ENCODE data around the gene TK2.

The TK2 gene

DNA sequence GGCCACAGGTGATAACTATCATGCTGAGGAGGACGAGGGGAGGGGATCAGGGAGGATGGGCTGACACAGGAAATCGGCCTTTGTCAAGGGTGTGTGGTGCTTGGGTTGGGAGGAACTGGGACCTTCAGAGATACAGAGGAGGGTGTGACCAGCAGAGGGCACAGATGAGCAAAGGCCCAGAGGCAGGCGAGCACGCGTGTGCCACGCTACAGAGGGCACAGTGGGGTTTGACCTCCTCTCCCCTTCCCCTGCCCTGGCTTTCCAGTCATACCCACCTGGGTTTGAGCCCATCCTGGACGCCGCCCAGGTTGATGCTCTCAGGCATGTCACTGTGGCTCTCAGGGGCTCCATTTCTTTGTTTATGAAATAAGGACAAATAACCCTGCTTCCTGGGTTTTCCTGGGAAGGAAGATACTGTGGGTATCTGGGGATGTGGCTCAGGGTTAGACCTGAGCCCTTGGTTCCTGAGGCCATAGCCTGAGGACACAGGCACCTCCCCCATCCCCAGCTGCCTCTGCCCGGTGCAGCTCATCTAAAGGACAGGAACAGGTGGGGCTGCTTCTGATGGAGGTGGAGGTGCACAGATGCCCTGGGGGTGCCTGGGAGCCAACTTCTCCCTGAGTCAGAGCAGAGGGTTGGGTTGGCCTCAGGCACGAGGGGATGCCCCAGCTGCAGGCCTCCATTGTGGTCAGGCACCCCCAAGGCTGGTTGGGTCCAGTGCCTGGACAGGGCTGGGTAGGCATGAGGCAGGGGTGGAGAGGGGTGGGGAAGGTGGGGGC, 71.0 kb downstream of the TK2 start:
- H3K4me3 ChIP-seq (ENCODE audit: low read length), result no peak overlapping the region
- TF ChIP-seq, protein P1, sequence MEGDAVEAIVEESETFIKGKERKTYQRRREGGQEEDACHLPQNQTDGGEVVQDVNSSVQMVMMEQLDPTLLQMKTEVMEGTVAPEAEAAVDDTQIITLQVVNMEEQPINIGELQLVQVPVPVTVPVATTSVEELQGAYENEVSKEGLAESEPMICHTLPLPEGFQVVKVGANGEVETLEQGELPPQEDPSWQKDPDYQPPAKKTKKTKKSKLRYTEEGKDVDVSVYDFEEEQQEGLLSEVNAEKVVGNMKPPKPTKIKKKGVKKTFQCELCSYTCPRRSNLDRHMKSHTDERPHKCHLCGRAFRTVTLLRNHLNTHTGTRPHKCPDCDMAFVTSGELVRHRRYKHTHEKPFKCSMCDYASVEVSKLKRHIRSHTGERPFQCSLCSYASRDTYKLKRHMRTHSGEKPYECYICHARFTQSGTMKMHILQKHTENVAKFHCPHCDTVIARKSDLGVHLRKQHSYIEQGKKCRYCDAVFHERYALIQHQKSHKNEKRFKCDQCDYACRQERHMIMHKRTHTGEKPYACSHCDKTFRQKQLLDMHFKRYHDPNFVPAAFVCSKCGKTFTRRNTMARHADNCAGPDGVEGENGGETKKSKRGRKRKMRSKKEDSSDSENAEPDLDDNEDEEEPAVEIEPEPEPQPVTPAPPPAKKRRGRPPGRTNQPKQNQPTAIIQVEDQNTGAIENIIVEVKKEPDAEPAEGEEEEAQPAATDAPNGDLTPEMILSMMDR (conservative IDR thresholded peaks at IDR 0.05; ENCODE audit: low read length), result peak; percentile 95
- peak; percentile 54 for DNase-seq (ENCODE audit: low read depth)

DNA sequence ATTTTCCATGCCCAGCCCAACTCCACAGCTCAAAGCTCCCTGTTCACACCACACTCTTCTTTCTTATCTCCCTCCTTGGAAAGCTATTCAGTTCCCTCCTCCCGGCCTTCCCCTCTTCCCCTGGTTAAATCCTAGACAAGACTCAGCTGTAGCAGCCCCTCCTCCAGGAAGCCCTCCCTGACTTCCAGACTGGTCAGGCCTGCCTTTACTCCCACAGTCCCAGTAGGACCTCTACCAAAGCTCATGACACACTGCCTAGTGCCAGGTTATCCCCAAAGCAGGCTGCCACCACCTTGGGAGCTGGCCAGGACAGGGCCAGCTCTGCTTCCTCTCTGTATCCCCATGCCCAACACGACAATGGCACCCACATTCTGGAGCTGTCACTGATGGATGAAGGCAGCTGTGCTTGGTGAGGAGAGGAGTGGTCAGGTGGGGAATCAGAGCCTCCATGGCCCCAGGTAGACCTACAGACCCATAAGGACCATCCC, 72.8 kb downstream of the TK2 start:
- DNase-seq (ENCODE audit: low read depth), result no peak
- H3K4me3 ChIP-seq (ENCODE audit: low read length), result no peak overlapping the region
- TF ChIP-seq, protein P1 (conservative IDR thresholded peaks at IDR 0.05; ENCODE audit: low read length), result no peak

DNA sequence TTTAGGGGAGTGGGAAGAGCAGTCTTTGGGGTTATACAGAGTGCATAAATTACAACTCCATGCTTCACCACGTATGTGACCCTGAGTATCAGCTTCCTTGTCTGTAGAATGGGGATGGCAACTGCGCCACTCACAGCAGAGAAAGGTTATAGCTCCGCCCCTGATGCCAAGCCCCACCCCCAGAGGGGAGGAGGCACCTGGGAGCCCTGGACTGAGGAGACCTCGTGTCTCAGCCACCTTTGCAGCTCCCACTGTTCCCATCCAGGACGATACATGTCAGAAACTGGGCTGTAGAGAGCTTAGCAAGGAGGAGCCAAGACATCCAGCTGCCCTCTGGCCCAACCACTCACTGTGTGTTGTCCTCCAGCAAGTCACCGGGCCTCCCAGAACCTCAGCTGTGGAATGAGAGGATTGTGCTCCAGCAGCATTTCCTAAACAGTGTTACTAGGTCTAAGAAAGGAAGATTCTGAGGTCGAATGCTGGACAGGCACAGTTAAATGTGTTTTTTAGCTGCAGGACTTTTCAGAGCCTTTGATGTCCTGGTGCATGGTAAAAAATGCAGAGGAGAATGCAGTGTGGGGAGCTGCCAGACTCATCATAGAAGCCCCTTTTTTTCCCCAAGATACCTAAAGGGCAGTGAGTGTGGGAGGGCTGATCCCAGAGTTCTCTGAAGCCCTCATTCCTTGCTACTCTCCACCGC, 73.4 kb downstream of the TK2 start:
- H3K4me3 ChIP-seq (ENCODE audit: low read length), result no peak overlapping the region
- TF ChIP-seq, protein P1 (conservative IDR thresholded peaks at IDR 0.05; ENCODE audit: low read length), result no peak
- no peak for DNase-seq (ENCODE audit: low read depth)

DNA sequence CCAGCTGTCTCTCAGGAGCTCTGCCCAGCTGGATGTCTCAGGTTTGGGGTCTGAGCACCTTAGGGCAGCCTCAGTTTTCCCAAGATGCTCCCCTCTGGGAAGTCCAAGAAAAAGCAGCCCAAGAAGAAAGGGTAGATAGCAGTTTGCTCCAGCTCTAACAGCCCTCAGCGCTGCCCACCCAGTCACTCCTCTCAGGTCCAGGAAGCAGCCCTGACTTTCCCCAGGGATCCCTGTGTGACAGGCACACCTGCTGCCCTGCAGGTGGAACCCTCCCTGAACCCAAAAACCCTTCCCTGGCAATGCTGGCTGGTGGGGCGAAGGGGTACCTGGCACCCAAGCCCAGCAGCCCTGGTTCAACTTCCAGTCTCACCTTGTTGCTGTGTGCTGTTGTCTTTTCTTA, 74.7 kb downstream of the TK2 start:
- no peak for DNase-seq (ENCODE audit: low read depth)
- TF ChIP-seq, protein P1 (conservative IDR thresholded peaks at IDR 0.05; ENCODE audit: low read length), result no peak
- H3K4me3 ChIP-seq (ENCODE audit: low read length), result no peak overlapping the region

DNA sequence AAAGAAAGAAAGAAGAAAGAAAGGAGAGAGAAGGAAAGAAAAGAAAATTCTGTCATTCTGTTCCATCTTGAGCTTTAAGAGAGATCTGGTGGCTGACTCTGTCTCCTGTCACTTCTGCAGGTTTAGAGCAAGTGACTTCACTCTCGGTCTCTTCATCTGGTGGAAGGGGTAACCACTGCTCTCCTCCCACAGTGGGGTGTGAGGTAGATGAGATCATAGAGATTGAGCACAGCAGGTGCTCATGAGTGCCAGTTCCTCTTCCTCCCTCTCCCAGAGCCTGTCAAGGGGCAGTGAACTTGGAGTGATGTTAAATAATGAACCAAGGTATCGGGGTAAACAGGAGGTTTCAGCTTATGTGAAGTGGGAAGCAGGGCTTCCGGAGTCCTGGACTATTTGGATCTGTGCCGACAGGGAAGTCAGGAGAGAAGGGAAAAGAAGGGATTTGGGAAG, 75.1 kb downstream of the TK2 start:
- H3K4me3 ChIP-seq (ENCODE audit: low read length), result no peak overlapping the region
- TF ChIP-seq, protein P1 (conservative IDR thresholded peaks at IDR 0.05; ENCODE audit: low read length), result no peak
- DNase-seq (ENCODE audit: low read depth), result no peak

DNA sequence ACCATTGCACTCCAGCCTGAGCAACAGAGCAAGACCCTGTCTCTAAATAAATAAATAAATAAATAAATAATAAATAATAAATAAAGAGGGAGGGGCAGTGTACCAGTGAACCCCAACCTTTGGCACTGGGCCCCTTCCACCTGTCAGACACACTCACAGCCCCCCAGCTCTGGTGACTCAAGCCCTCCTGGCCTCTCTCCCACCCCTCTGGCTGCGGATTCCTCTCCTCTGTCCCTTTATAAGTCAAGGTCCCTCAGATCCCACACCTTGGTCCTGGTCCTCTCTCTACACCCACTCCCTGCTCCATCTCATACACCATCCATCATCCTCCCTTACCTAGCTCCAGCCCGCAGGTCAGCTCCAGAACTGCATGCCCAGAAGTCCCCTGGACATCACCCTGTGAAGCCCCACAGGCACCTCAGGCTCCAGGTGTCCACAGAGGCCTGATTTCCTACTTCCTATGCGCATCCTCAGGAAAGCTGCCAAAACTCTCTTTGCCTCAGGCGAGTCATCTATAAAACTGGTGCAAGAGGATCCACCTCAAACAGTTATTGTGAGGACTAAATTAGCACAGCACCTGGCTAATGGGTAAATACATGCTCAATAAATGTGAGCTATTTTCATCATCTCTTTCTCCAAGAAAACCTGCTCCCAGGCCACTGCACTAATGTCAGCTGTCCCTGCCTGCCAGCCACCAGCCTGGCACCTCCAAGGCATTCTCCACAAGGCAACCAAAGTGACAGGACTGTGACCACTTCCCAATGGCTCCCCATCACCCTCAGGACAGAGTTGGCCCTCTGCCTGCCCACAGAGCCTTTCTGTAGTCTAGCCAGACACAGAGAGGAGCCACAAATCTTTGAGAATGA, 76.0 kb downstream of the TK2 start:
- DNase-seq (ENCODE audit: low read depth), result no peak
- TF ChIP-seq, protein P1 (conservative IDR thresholded peaks at IDR 0.05; ENCODE audit: low read length), result no peak
- no peak overlapping the region for H3K4me3 ChIP-seq (ENCODE audit: low read length)

All from AG10803 (cell line).